ENCODE data around the gene CCDC30.

CCDC30 gene

DNA sequence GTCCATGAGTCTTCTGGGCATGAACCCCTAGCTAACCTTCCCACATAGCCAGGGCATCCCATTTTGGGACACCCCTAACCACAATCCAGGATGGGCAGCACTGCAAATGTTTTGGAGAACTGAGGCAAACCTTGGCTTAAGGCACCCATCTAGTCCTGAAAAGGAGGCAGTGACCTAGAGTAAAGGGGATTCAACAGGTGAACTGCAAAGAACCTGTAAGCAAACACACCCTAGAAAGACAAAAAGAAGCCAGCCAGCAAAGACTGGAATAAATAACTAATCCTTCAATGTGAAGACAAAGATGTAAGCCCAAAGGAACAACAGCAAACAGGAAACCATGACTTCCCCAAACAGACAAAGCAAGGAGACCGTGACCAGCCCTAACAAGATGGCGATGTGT is 138.4 kb downstream of the CCDC30 start:
- Histone ChIP-seq H3K27ac (ENCODE audit: low read depth, low read length, poor library complexity, severe bottlenecking) (no peak overlapping the region), H3K4me2 (ENCODE audit: low read length) (no peak overlapping the region)
- TF ChIP-seq CTCF (IDR thresholded peaks at IDR 0.05; ENCODE audit: low read length) (no peak), EZH2 (IDR thresholded peaks at IDR 0.05; ENCODE audit: borderline replicate concordance, low read length) (no peak)

DNA sequence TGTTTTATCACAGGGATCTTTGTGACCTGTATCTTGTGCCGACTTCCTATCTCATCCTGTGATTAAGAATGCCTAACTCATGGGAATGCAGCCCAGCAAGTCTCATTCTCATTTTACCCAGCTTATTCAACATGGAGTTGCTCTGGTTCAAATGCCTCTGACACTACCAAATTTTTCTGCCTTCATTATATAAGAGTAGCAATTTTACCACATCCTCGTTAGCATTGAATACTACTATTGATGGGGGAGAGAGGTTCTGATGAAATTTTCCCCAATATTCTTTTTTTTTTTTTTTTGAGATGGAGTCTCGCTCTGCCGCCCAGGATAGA is 150.7 kb downstream of the CCDC30 start:
- Histone ChIP-seq H3K27ac (ENCODE audit: low read depth, low read length, poor library complexity, severe bottlenecking) (no peak overlapping the region), H3K9ac (ENCODE audit: low read length) (no peak overlapping the region), H3K36me3 (ENCODE audit: insufficient read depth, low read length) (no peaks in the 10 kb centered on the region), H3K79me2 (ENCODE audit: insufficient read depth, low read length) (no peaks in the 10 kb centered on the region), H3K4me1 (ENCODE audit: insufficient read depth, low read length, severe bottlenecking) (no peaks in the 10 kb centered on the region), H3K9me3 (ENCODE audit: low read length) (no peaks in the 10 kb centered on the region), H3K9me2 (ENCODE audit: low read depth, low read length) (no peaks in the 10 kb centered on the region), H4K20me1 (ENCODE audit: insufficient read depth, low read length) (no peaks in the 10 kb centered on the region), H3F3A (ENCODE audit: insufficient read depth, low read length) (no peaks in the 10 kb centered on the region), H2AFZ (ENCODE audit: low read length) (no peak overlapping the region), H3K27me3 (ENCODE audit: insufficient read depth, low read length) (no peaks in the 10 kb centered on the region), H3K4me3 (ENCODE audit: low read depth, low read length, poor library complexity, severe bottlenecking) (no peak overlapping the region), H3K4me2 (ENCODE audit: low read length) (no peak overlapping the region)
- TF ChIP-seq EZH2 (IDR thresholded peaks at IDR 0.05; ENCODE audit: borderline replicate concordance, low read length): no peak
- TF ChIP-seq CTCF (IDR thresholded peaks at IDR 0.05; ENCODE audit: low read length): no peak

More for the DNA sequence above, 138.4 kb downstream of the CCDC30 start:
- H3K9me3 ChIP-seq (ENCODE audit: low read length): no peaks in the 10 kb centered on the region
- no peaks in the 10 kb centered on the region for H3K9me2 ChIP-seq (ENCODE audit: low read depth, low read length)
- H2AFZ ChIP-seq (ENCODE audit: low read length): no peak overlapping the region
- no peaks in the 10 kb centered on the region; the same call in 1 of the 2 replicates for H3K27me3 ChIP-seq (ENCODE audit: insufficient read depth, low read length)
- no peak overlapping the region for H3K9ac ChIP-seq (ENCODE audit: low read length)
- H3K4me1 ChIP-seq (ENCODE audit: insufficient read depth, low read length, severe bottlenecking): no peaks in the 10 kb centered on the region
- no peaks in the 10 kb centered on the region for H3F3A ChIP-seq (ENCODE audit: insufficient read depth, low read length)
- no peak overlapping the region for H3K4me3 ChIP-seq (ENCODE audit: low read depth, low read length, poor library complexity, severe bottlenecking)
- H3K79me2 ChIP-seq (ENCODE audit: insufficient read depth, low read length): no peaks in the 10 kb centered on the region
- H4K20me1 ChIP-seq (ENCODE audit: insufficient read depth, low read length): no peaks in the 10 kb centered on the region
- H3K36me3 ChIP-seq (ENCODE audit: insufficient read depth, low read length): no peaks in the 10 kb centered on the region

DNA sequence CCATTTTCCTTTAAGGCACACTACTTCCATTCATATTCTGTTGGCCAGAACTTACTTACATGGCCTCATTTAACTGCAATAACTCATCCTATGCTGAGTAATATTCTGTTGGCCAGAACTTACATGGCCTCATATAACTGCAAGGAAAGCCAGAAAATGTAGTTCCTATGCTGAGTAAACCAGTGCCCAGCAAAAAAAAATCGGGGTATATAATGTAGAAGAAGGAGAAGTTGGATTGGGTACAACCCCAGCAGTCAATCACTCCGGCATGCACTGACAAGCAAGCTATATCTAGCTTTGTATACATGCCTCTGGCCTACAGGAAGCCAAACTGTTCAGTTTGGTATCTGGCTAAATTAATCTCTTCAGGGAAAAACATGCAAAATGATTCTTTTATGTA is 155.8 kb downstream of the CCDC30 start:
- TF ChIP-seq CTCF (IDR thresholded peaks at IDR 0.05; ENCODE audit: low read length) (no peak), EZH2 (IDR thresholded peaks at IDR 0.05; ENCODE audit: borderline replicate concordance, low read length) (no peak)
- Histone ChIP-seq H3K4me1 (ENCODE audit: insufficient read depth, low read length, severe bottlenecking) (no peaks in the 10 kb centered on the region), H3K79me2 (ENCODE audit: insufficient read depth, low read length) (no peaks in the 10 kb centered on the region), H3K36me3 (ENCODE audit: insufficient read depth, low read length) (no peaks in the 10 kb centered on the region), H3K9ac (ENCODE audit: low read length) (no peak overlapping the region), H2AFZ (ENCODE audit: low read length) (no peak overlapping the region), H3K4me2 (ENCODE audit: low read length) (no peak overlapping the region), H3K9me3 (ENCODE audit: low read length) (no peaks in the 10 kb centered on the region), H3K4me3 (ENCODE audit: low read depth, low read length, poor library complexity, severe bottlenecking) (no peak overlapping the region), H3K9me2 (ENCODE audit: low read depth, low read length) (no peaks in the 10 kb centered on the region), H3K27ac (ENCODE audit: low read depth, low read length, poor library complexity, severe bottlenecking) (no peak overlapping the region), H3F3A (ENCODE audit: insufficient read depth, low read length) (no peaks in the 10 kb centered on the region), H4K20me1 (ENCODE audit: insufficient read depth, low read length) (no peaks in the 10 kb centered on the region), H3K27me3 (ENCODE audit: insufficient read depth, low read length) (no peaks in the 10 kb centered on the region)

Measured in OCI-LY1 (cell line).